Sigmoid colon (tissue), 7 donors: ENCODE data around the gene ST6GALNAC2. TPM values are rescaled to one million over a fixed set of nuclear protein-coding genes. Genes with fewer than 3 reads are reported as not detected.
"Not testable (repeated sequence)": the region's sequence is repeated elsewhere in the genome, so short reads cannot be mapped to it uniquely, and the experiment has no call there.

Experiments used
- DNase-seq: peaks from one replicate; pipeline ENCODE4 v3.0.0-alpha.2; 2019
- H3K27ac ChIP-seq, 4 donors: fragments of 200-600 bp; sonication (generic); one replicate each; pipeline ENCODE4 v1.5.1; 2016 to 2019; ENCODE audit warnings: mild to moderate bottlenecking in 1 of 4
- H3K27me3 ChIP-seq, 3 donors: fragments of 200-600 bp; sonication (generic); one replicate each; pipeline ENCODE4 v1.5.1; 2019; ENCODE audit warnings: mild to moderate bottlenecking in 1 of 3
- H3K36me3 ChIP-seq, 4 donors: fragments of 200-600 bp; sonication (generic); one replicate each; pipeline ENCODE4 v1.5.1; 2016 to 2019
- H3K4me1 ChIP-seq, 4 donors: fragments of 200-600 bp; sonication (generic); one replicate each; pipeline ENCODE4 v1.5.1; 2017 to 2019
- H3K4me3 ChIP-seq, 4 donors: fragments of 200-600 bp; sonication (generic); one replicate each; pipeline ENCODE4 v1.5.1; 2017 to 2019; ENCODE audit warnings: mild to moderate bottlenecking in 2 of 4, moderate library complexity in 1 of 4
- H3K9me3 ChIP-seq, 4 donors: fragments of 200-600 bp in 3 of 4; sonication (generic) in 3 of 4; one replicate each; pipeline versions ENCODE4 v1.5.1 to v1.6.1; 2013 to 2019
- CTCF ChIP-seq, 4 experiments: fragments of 450-650 bp in 3 of 4; fragments of 200-600 bp in 1 of 4; IDR thresholded peaks; one replicate each; pipeline ENCODE4 v1.5.1; 2016 to 2019; ENCODE audit warnings: antibody characterized with exemption in 4 of 4, mild to moderate bottlenecking in 3 of 4, moderate library complexity in 2 of 4
- EP300 ChIP-seq, 4 donors: sonication (generic); formaldehyde crosslinking; IDR thresholded peaks; one replicate each; pipeline ENCODE4 v1.6.1; 2017; ENCODE audit warnings: antibody characterized with exemption in 4 of 4
- POLR2A ChIP-seq, 2 donors: fragments of 450-650 bp; IDR thresholded peaks; one replicate each; pipeline ENCODE4 v1.6.1; 2016; ENCODE audit warnings: antibody characterized with exemption in 2 of 2, mild to moderate bottlenecking in 2 of 2, moderate library complexity in 2 of 2
- POLR2AphosphoS5 ChIP-seq, 4 donors: sonication (generic); formaldehyde crosslinking; IDR thresholded peaks; one replicate each; pipeline ENCODE4 v1.6.1; 2017; ENCODE audit warnings: antibody characterized with exemption in 4 of 4
- WGBS, 2 donors: extraction: QIAGEN DNeasy Blood & Tissue Kit; methylation state at CpG; one replicate each; pipeline ENCODE4 v1.1.7; 2013; 5-methylcytosine and 5-hydroxymethylcytosine counted together
- intact Hi-C: fragments of 100-400 bp; cut with DNase I; formaldehyde crosslinking; loops from one replicate; pipeline ENCODE4 v1.15.1; 2023
- polyA plus RNA-seq, 3 donors: library from polyadenylated mRNA; stranded (reverse); fragments of 200-250 nt; gene quantifications; one replicate each; pipeline ENCODE4 v1.2.3, GENCODE V29; 2013
- total RNA-seq, 4 donors: library from RNA; depleted of rRNA; stranded (reverse); fragments of >200 nt; gene quantifications; one replicate each; pipeline ENCODE4 v1.1.0, GENCODE V29; 2016
- donor health status: healthy with polysubstance abuse.
- donor health status: Bipolar disorder and iron deficiency.
- donor health status: healthy.

Gene ST6GALNAC2
- total and polyA plus RNA-seq, 7 donors: 3.3 to 16.4 (median 5.4) TPM

DNA sequence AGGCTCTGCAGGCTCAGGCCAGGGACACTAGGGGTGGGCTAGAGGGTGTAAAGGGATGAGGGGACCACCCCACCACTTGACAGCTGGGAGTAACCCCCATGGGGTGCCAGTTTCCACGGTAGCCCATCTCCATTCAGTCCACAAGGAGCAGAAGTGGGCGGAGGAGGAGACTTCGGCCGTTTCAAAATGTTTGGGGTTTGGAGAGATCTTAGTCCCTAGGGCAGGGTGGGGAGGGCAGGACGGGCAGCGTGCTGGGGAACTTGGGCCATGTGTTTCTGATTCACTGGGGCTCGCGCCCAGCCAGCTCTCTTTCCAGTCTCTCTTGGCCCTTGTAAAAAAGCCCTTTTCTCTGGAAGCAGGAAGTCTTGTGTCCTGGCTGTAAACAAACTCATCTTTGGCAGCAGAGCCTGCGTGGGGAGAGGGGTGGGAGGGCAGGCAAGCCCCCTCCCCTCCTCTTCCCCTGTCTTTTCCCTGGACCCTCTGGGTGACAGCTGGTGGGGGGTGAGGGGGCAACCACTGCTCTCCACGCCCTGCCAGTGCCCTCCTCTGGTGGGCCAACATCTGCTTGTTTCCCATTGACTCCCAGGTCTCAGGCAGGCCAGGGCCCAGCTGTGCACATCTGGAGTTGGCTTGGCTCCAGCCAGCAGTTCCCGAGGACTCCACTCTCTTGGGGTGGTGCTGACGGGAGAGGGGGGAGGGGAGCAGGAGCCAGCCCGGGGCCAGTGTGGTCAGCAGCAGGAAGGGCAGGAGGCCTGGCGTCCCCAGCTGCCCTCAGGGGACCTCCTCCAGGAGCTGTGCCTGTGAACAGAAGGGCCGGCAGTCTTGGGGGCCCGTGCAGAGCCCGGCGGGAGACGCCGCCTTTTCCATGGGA, 56.2 kb downstream of the ST6GALNAC2 start:
- Histone ChIP-seq H3K4me1 (peaks cover 0 to 50% (median 45%) of the 10 kb centered on the region in 4 donors), H3K9me3 (no peaks in the 10 kb centered on the region), H3K27ac (peak overlapping the region; percentile 80 to 82 (median 80)), H3K4me3 (no peak overlapping the region), H3K36me3 (no peaks in the 10 kb centered on the region), H3K27me3 (peaks cover 0 to 15% (median 3%) of the 10 kb centered on the region in 3 donors)
- DNase-seq: peak; percentile 97
- intact Hi-C loops: no loop called here
- WGBS, 2 donors: 33 to 47% methylated on average over 20 of the region's 20 CpGs
- peak; percentile 10 to 71 (median 60) for TF ChIP-seq POLR2AphosphoS5 (IDR thresholded peaks at IDR 0.05)
- no peak for TF ChIP-seq CTCF (IDR thresholded peaks at IDR 0.05)

- Histone ChIP-seq H3K36me3 (no peaks in the 10 kb centered on the region), H3K27me3 (peaks cover 0 to 16% (median 4%) of the 10 kb centered on the region in 3 donors), H3K4me1 (peaks cover 0 to 52% (median 45%) of the 10 kb centered on the region in 4 donors), H3K27ac (peak overlapping the region; percentile 80 to 82 (median 80)), H3K4me3 (peak overlapping the region in 1 of 4 donors; percentile 1), H3K9me3 (no peaks in the 10 kb centered on the region)
- 50 to 53% methylated on average over 31 of the region's 31 CpGs for WGBS, 2 donors
- no peak for DNase-seq
- intact Hi-C loops: no loop called here
- TF ChIP-seq POLR2AphosphoS5 (IDR thresholded peaks at IDR 0.05) (no peak), POLR2A (IDR thresholded peaks at IDR 0.05) (no peak), CTCF (IDR thresholded peaks at IDR 0.05) (no peak), EP300 (IDR thresholded peaks at IDR 0.05) (no peak)
Observed at GRCh38 chr17:76528528-76529223, 57.0 kb downstream of the ST6GALNAC2 start.

- H3K27ac ChIP-seq: peak overlapping the region; percentile 80 to 82 (median 80)
- intact Hi-C loops: no loop called here
- WGBS, 2 donors: 58 to 80% methylated on average over 15 of the region's 15 CpGs
- H3K4me1 ChIP-seq: peaks cover 0 to 56% (median 48%) of the 10 kb centered on the region in 4 donors
- no peak for DNase-seq
- no peaks in the 10 kb centered on the region for H3K36me3 ChIP-seq
- TF ChIP-seq EP300 (IDR thresholded peaks at IDR 0.05): no peak
- no peak for TF ChIP-seq POLR2AphosphoS5 (IDR thresholded peaks at IDR 0.05)
- TF ChIP-seq CTCF (IDR thresholded peaks at IDR 0.05): no peak
- TF ChIP-seq POLR2A (IDR thresholded peaks at IDR 0.05): no peak
- H3K27me3 ChIP-seq: peaks cover 0 to 21% (median 9%) of the 10 kb centered on the region in 3 donors
- H3K4me3 ChIP-seq: peak overlapping the region in 2 of 4 donors; percentile 1
- H3K9me3 ChIP-seq: no peaks in the 10 kb centered on the region
Observed at GRCh38 chr17:76528156-76528527, 57.5 kb downstream of the ST6GALNAC2 start.

DNA sequence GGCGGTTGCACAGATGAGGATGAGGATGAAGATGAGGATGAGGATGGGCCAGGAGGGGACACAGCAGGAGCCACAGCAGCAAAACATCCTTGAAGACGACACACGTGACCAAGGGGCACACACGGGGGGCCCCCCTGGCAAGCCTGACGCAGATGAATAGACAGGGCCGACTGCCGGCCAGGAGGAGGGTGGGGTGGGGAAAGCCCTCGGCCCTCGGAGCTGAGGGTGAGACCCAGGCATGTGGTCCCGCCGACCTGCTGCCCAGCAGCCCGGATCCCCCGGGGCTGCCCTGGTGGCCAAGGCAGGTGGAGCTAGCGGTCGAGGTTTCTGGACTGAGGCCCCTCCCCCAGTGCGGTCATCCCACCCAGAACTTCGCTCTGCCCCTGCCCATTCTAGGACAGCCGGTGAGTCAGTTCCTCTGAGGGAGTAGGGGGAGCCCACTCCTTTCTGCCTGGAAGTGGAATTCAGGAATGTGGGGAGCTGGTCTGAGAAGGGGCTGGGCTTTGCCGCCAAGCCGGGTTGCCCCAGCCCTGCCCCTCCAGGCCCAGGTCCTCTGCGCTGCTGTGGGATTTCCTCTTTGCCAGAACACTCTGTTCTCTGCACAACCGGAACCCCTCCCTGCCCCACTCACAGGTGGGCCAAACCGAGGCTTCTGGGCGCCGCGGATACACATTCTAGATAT, 58.1 kb downstream of the ST6GALNAC2 start:
- DNase-seq: peak; percentile 91
- Histone ChIP-seq H3K4me1 (peaks cover 0 to 60% (median 50%) of the 10 kb centered on the region in 4 donors), H3K4me3 (peak overlapping the region in 2 of 4 donors; percentile 1), H3K9me3 (no peaks in the 10 kb centered on the region), H3K27ac (peak overlapping the region; percentile 80 to 82 (median 80)), H3K27me3 (peaks cover 0 to 27% (median 9%) of the 10 kb centered on the region in 3 donors), H3K36me3 (no peaks in the 10 kb centered on the region)
- 30 to 67% methylated on average over 26 of the region's 26 CpGs for WGBS, 2 donors
- intact Hi-C loops: no loop called here
- TF ChIP-seq CTCF (IDR thresholded peaks at IDR 0.05) (no peak), POLR2AphosphoS5 (IDR thresholded peaks at IDR 0.05) (peak in 3 of 4 donors; percentile 19 to 78 (median 55)), EP300 (IDR thresholded peaks at IDR 0.05) (peak in 2 of 4 donors; percentile 16 to 70)

DNA sequence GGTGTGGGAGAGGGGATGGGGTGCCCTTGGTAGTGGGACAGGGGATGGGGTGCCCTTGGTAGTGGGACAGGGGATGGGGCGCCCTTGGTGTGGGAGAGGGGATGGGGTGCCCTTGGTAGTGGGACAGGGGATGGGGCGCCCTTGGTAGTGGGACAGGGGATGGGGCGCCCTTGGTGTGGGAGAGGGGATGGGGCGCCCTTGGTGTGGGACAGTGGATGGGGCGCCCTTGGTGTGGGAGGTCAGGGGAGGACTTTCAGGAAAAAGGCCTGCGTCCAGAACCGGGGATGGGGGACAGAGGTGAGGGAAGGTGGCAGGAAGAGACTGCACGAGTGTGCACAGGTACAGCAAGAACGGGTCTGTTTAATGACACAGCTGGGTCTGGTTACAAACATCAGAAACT, 58.6 kb downstream of the ST6GALNAC2 start:
- H3K4me3 ChIP-seq, H3K36me3 ChIP-seq, intact Hi-C loops, H3K9me3 ChIP-seq, DNase-seq: not testable (repeated sequence)
- peaks cover 0 to 30% (median 9%) of the 10 kb centered on the region in 3 donors for H3K27me3 ChIP-seq
- H3K4me1 ChIP-seq: peaks cover 0 to 60% (median 50%) of the 10 kb centered on the region in 4 donors
- H3K27ac ChIP-seq: peak overlapping the region; percentile 80 to 82 (median 80)
- 68 to 73% methylated on average over 9 of the region's 9 CpGs for WGBS, 2 donors

- H3K4me3 ChIP-seq, intact Hi-C loops, H3K9me3 ChIP-seq, H3K36me3 ChIP-seq, DNase-seq: not testable (repeated sequence)
- Histone ChIP-seq H3K27me3 (peaks cover 0 to 30% (median 9%) of the 10 kb centered on the region in 3 donors), H3K27ac (peak overlapping the region in 1 of 4 donors; percentile 48), H3K4me1 (peaks cover 0 to 47% (median 38%) of the 10 kb centered on the region in 4 donors)
- WGBS, 2 donors: 56 to 79% methylated on average over 8 of the region's 8 CpGs
Observed at GRCh38 chr17:76525513-76525833, 60.2 kb downstream of the ST6GALNAC2 start.
